Smooth muscle cell (in vitro differentiated cells): Measurements from ENCODE around the gene PAEP. TPM values are rescaled to one million over a fixed set of nuclear protein-coding genes. Genes with fewer than 3 reads are reported as not detected.

ENCODE experiments used
- DNase-seq: peaks from one replicate; lab custom pipeline; 2025; ENCODE audit not compliant: unreplicated experiment; lab: John Stamatoyannopoulos, UW
- H2AFZ ChIP-seq: fragments of 200-600 bp; sonication (generic); 2 replicates; pipeline ENCODE4 v1.6.0; 2016; ENCODE audit warnings: antibody characterized with exemption, low read depth, mild to moderate bottlenecking
- H3F3A ChIP-seq: fragments of 200-600 bp; sonication (generic); 2 replicates; pipeline ENCODE4 v1.6.0; 2017; ENCODE audit warnings: antibody characterized with exemption, low read depth
- H3K27ac ChIP-seq: fragments of 200-600 bp; sonication (generic); 2 replicates; pipeline ENCODE4 v1.5.1; 2016; ENCODE audit warnings: low read depth, mild to moderate bottlenecking
- H3K27me3 ChIP-seq: fragments of 200-600 bp; sonication (generic); 2 replicates; pipeline ENCODE4 v1.6.1; 2016; ENCODE audit warnings: low read depth, mild to moderate bottlenecking
- H3K36me3 ChIP-seq: fragments of 200-600 bp; sonication (generic); 2 replicates; pipeline ENCODE4 v1.5.1; 2016; ENCODE audit warnings: low read depth
- H3K4me1 ChIP-seq: fragments of 200-600 bp; sonication (generic); 2 replicates; pipeline ENCODE4 v1.5.1; 2016; ENCODE audit warnings: low read depth
- H3K4me2 ChIP-seq: fragments of 200-600 bp; sonication (generic); 2 replicates; pipeline ENCODE4 v1.6.0; 2016; ENCODE audit warnings: mild to moderate bottlenecking
- H3K4me3 ChIP-seq: fragments of 200-600 bp; sonication (generic); 2 replicates; pipeline ENCODE4 v1.5.1; 2016; ENCODE audit warnings: mild to moderate bottlenecking
- H3K79me2 ChIP-seq: fragments of 200-600 bp; sonication (generic); 2 replicates; pipeline ENCODE4 v1.6.0; 2016; ENCODE audit warnings: low read depth, mild to moderate bottlenecking
- H3K9ac ChIP-seq: fragments of 200-600 bp; sonication (generic); 2 replicates; pipeline ENCODE4 v1.6.0; 2016; ENCODE audit warnings: low read depth
- H3K9me3 ChIP-seq: fragments of 200-600 bp; sonication (generic); replicated peaks from 2 replicates; pipeline ENCODE4 v1.5.1; 2016; ENCODE audit warnings: low read depth
- H4K20me1 ChIP-seq: fragments of 200-600 bp; sonication (generic); 2 replicates; pipeline ENCODE4 v1.6.0; 2016; ENCODE audit warnings: low read depth
- WGBS: methylation state at CpG from one replicate; pipeline ENCODE4 v1.1.7; 2016; ENCODE audit warnings: low lambda C conversion rate; 5-methylcytosine and 5-hydroxymethylcytosine counted together
- polyA plus RNA-seq: library from polyadenylated mRNA; unstranded; fragments of >200 nt; fragmentation: Nextera tagmentation; extraction: Ambion mirVana; gene quantifications from 2 replicates; pipeline ENCODE4 v1.2.1, GENCODE V29; 2016
- total RNA-seq: library from RNA; depleted of rRNA; stranded (reverse); fragments of >200 nt; gene quantifications from 2 replicates; pipeline ENCODE4 v1.2.3, GENCODE V29; 2014
- TF ChIP-seq, protein P1 (sequence below): fragments of 200-600 bp; sonication (generic); IDR thresholded peaks from 2 replicates; pipeline ENCODE4 v1.5.1; 2017; ENCODE audit warnings: borderline replicate concordance, mild to moderate bottlenecking, antibody characterized with exemption; ENCODE audit not compliant: insufficient read depth, poor library complexity, severe bottlenecking

PAEP gene
- total and polyA plus RNA-seq, 2 experiments from 2014 or later, result 6.3 TPM; not detected in 1

DNA sequence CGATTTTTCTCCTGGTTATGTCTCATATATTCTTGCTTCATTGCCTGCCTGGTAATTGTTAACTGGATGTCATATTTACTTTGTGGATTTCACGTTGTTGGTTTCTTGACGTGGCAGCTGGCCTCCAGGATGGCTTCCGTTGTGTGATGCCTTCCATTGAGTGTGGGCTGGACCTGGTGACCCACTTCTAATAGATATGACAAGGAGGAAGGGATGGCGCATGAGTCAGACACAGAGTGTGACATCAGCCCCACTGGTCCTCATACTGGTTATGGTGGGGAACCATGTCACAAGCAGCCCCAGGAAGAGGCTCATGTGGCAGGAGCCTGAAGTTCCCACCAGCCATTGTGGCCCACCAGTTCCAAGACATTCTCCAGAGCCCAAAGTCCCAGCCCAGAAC is 6.4 kb upstream of the PAEP start:
- no peaks in the 10 kb centered on the region for H3K36me3 ChIP-seq
- no peaks in the 10 kb centered on the region for H3K4me1 ChIP-seq
- no peaks in the 10 kb centered on the region for H3F3A ChIP-seq
- H4K20me1 ChIP-seq, result no peaks in the 10 kb centered on the region
- TF ChIP-seq, protein P1, sequence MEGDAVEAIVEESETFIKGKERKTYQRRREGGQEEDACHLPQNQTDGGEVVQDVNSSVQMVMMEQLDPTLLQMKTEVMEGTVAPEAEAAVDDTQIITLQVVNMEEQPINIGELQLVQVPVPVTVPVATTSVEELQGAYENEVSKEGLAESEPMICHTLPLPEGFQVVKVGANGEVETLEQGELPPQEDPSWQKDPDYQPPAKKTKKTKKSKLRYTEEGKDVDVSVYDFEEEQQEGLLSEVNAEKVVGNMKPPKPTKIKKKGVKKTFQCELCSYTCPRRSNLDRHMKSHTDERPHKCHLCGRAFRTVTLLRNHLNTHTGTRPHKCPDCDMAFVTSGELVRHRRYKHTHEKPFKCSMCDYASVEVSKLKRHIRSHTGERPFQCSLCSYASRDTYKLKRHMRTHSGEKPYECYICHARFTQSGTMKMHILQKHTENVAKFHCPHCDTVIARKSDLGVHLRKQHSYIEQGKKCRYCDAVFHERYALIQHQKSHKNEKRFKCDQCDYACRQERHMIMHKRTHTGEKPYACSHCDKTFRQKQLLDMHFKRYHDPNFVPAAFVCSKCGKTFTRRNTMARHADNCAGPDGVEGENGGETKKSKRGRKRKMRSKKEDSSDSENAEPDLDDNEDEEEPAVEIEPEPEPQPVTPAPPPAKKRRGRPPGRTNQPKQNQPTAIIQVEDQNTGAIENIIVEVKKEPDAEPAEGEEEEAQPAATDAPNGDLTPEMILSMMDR, result no peak
- H3K79me2 ChIP-seq, result no peaks in the 10 kb centered on the region
- 89% methylated on average over 5 of the region's 5 CpGs for WGBS
- H2AFZ ChIP-seq, result no peak overlapping the region
- no peak overlapping the region for H3K4me3 ChIP-seq
- H3K9me3 ChIP-seq, result no peaks in the 10 kb centered on the region
- no peak for DNase-seq
- no peak overlapping the region for H3K4me2 ChIP-seq
- H3K9ac ChIP-seq, result no peak overlapping the region
- no peak overlapping the region for H3K27ac ChIP-seq
- H3K27me3 ChIP-seq, result no peaks in the 10 kb centered on the region

DNA sequence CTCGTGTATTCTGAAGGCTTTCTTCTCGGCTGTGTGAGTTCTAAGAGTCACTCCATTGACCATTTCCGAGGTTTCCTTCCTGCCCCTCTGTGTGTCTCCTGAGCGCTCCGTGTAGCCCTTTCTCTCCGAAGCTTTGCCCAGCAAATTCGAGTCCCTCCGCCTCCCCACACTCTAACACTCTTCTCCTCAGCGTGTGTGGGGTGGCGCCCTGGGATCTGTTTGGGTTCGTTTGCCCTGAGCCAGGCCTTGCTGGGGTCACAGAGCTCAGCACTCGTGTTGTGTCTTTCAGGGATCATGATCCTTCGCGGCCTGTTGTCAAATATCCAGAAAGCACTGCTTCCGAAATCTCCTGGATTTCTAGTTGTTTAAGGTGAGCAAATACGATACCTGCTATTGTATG is 5.6 kb upstream of the PAEP start:
- Histone ChIP-seq H3F3A (no peaks in the 10 kb centered on the region), H4K20me1 (no peaks in the 10 kb centered on the region), H3K4me1 (no peaks in the 10 kb centered on the region), H3K79me2 (no peaks in the 10 kb centered on the region), H3K9ac (no peak overlapping the region), H2AFZ (no peak overlapping the region), H3K9me3 (no peaks in the 10 kb centered on the region), H3K27ac (no peak overlapping the region), H3K27me3 (no peaks in the 10 kb centered on the region), H3K4me3 (no peak overlapping the region), H3K4me2 (no peak overlapping the region), H3K36me3 (no peaks in the 10 kb centered on the region)
- no peak for DNase-seq
- TF ChIP-seq, protein P1, result no peak
- WGBS, result 87% methylated on average over 16 of the region's 16 CpGs

DNA sequence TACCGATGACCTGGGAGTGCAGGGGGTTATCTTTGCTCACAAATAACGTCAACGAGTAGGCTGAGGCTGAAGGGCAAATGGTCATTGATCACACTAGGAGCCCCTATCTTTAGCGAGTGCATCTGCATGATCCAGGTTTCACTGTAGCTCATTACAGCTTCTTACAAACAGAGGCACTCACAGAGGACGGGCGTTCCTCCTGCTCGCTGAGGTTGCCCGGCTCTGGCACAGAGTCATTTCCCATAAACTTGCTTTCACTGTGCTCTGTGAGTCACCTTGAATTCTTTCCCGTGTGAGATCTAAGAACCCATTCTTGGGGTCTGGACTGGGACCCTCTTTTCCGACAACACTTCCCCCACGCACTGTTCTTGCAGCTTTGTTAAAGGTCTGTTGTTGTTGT is 1.9 kb upstream of the PAEP start:
- Histone ChIP-seq H3K9me3 (no peaks in the 10 kb centered on the region), H3K27ac (no peak overlapping the region), H4K20me1 (no peaks in the 10 kb centered on the region), H3K4me3 (no peak overlapping the region), H2AFZ (no peak overlapping the region), H3K9ac (no peak overlapping the region), H3K79me2 (no peaks in the 10 kb centered on the region), H3K27me3 (no peaks in the 10 kb centered on the region), H3K4me2 (no peak overlapping the region), H3F3A (no peaks in the 10 kb centered on the region), H3K4me1 (no peaks in the 10 kb centered on the region), H3K36me3 (no peaks in the 10 kb centered on the region)
- DNase-seq, result no peak
- WGBS, result 77% methylated on average over 11 of the region's 11 CpGs
- TF ChIP-seq, protein P1, result no peak

DNA sequence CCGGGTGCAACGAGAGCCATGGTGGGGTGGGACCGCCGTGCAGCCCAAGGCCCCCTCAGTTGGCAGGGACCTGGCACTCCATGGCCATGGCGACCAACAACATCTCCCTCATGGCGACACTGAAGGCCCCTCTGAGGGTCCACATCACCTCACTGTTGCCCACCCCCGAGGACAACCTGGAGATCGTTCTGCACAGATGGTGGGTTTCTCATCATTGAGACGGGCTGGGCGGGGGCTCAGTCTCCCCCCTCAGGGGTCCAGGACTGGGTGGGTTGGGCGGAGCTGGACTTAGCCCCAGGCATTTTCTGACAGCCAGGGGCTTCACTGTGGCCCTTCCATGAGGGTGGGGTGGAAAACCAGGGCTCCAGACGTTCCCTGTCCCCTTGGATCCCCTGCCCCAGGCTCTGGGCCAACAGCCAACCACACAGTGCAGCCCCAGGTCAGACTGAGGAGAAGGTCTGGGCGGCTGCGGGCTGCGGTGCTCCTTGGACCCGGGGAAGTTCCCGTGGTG is 734 bp downstream of the PAEP start:
- no peaks in the 10 kb centered on the region for H3K27me3 ChIP-seq
- H3K79me2 ChIP-seq, result no peaks in the 10 kb centered on the region
- WGBS, result 93% methylated on average over 16 of the region's 17 CpGs
- no peak for DNase-seq
- H3K4me2 ChIP-seq, result no peak overlapping the region
- H3K9me3 ChIP-seq, result no peaks in the 10 kb centered on the region
- TF ChIP-seq, protein P1, result no peak
- H3K4me3 ChIP-seq, result no peak overlapping the region
- H3F3A ChIP-seq, result no peaks in the 10 kb centered on the region
- no peaks in the 10 kb centered on the region for H3K36me3 ChIP-seq
- no peak overlapping the region for H3K9ac ChIP-seq
- H3K4me1 ChIP-seq, result no peaks in the 10 kb centered on the region
- no peak overlapping the region for H2AFZ ChIP-seq
- no peaks in the 10 kb centered on the region for H4K20me1 ChIP-seq
- H3K27ac ChIP-seq, result no peak overlapping the region
